ENCODE results near the gene ARL5A. TPM values are rescaled to one million over a fixed set of nuclear protein-coding genes. Genes with fewer than 3 reads are reported as not detected.
"Not testable (repeated sequence)": the region's sequence is repeated elsewhere in the genome, so short reads cannot be mapped to it uniquely, and the experiment has no call there.

The ARL5A gene, protein sequence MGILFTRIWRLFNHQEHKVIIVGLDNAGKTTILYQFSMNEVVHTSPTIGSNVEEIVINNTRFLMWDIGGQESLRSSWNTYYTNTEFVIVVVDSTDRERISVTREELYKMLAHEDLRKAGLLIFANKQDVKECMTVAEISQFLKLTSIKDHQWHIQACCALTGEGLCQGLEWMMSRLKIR
- total RNA-seq: 68.6 and 79.0 TPM in 2 replicates
- long read RNA-seq, full-length matches to known transcripts: 28 of 37 reads
- long read RNA-seq, partial matches to known transcripts: 2 of 37 reads
- long read RNA-seq, other reads (novel, unspliced or antisense): 7 of 37 reads

DNA sequence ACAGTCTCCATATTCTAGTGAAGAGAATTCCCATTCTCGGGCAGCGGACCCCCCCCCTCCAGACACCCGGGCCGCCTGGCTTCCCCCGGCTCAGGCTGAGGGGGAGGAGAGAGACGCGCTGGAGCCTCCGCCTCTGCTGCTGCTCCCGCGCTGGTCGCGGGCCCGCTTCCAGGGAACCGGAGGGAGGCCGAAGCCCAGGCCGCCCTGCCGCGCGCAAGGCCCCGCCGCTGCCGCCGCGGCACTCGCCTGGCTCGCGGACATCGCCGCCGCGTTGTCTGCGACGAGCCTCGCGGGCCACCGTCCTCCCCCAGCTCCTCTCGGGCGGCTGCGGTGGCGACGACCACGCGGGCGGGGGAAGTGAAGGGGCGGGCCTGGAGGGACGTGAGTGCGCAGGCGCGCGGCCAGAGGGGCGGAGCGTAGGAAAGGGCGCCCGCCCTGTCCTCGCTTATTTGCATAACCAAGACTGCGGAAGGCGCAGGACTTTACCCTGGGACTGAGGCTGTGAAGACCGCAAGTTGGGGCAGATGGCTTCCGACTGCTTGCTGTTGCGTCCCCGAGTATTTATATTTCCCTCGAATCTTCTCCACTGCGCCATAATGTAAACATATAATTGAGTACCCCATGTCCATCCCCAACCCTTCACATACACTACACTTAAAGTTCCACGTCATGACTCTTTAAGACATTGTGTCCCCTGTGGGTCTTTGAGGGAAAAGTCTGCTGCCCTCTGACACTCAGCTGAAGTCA, at the start of gene ARL5A:
ARL5A (minus strand) TSS at position 279 of the 747 bp plus-strand sequence; CDS start at position 34, 245 bp downstream.
- peak; percentile 91 for DNase-seq (ENCODE audit: low spot score, unreplicated experiment)
- Mint-ChIP-seq H3K4me1 (ENCODE audit: low read depth) (peaks cover 36% of the 10 kb centered on the region), H3K4me3 (ENCODE audit: low read depth) (peak within 1 kb of the TSS; percentile 98), H3K27me3 (no peaks in the 10 kb centered on the region), H3K27ac (peak within 1 kb of the TSS; percentile 99), H3K9me3 (ENCODE audit: low read depth) (no peaks in the 10 kb centered on the region), H3K36me3 (ENCODE audit: insufficient read depth) (no peaks in the 10 kb centered on the region)
- TF ChIP-seq, protein P1, sequence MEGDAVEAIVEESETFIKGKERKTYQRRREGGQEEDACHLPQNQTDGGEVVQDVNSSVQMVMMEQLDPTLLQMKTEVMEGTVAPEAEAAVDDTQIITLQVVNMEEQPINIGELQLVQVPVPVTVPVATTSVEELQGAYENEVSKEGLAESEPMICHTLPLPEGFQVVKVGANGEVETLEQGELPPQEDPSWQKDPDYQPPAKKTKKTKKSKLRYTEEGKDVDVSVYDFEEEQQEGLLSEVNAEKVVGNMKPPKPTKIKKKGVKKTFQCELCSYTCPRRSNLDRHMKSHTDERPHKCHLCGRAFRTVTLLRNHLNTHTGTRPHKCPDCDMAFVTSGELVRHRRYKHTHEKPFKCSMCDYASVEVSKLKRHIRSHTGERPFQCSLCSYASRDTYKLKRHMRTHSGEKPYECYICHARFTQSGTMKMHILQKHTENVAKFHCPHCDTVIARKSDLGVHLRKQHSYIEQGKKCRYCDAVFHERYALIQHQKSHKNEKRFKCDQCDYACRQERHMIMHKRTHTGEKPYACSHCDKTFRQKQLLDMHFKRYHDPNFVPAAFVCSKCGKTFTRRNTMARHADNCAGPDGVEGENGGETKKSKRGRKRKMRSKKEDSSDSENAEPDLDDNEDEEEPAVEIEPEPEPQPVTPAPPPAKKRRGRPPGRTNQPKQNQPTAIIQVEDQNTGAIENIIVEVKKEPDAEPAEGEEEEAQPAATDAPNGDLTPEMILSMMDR (IDR thresholded peaks at IDR 0.05; ENCODE audit: unreplicated experiment): no peak

DNA sequence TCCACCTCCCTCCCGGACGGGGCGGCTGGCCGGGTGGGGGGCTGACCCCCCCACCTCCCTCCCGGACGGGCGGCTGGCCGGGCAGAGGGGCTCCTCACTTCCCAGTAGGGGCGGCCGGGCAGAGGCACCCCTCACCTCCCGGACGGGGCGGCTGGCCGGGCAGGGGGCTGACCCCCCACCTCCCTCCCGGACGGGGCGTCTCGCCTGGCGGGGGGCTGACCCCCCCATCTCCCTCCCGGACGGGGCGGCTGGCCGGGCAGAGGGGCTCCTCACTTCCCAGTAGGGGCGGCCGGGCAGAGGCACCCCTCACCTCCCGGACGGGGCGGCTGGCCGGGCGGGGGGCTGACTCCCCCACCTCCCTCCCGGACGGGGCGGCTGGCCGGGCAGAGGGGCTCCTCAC, 47.4 kb upstream of the ARL5A start:
- H3K27me3 Mint-ChIP-seq; DNase-seq (ENCODE audit: low spot score, unreplicated experiment): not testable (repeated sequence)

DNA sequence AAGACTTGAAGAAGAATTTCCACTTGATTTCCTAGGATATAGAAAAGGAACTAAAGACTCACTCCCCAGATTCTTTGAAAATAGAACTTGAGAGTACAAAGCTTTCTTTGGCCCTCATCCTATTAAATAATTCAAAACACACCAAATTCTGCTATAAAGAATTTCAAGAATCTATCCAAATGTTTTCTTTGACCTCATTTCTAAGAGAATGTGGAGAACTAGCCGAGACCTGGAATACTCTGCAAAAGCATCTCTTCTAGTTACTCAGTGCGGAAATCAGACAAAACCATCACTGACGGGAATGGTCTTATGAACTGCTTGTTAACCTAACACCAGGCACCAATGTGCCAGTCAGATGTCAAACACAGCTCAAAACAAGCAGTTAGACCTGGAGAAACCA, 44.2 kb upstream of the ARL5A start:
- Mint-ChIP-seq H3K4me3 (ENCODE audit: low read depth) (no peak overlapping the region), H3K9me3 (ENCODE audit: low read depth) (no peaks in the 10 kb centered on the region), H3K4me1 (ENCODE audit: low read depth) (peaks cover 3% of the 10 kb centered on the region), H3K27ac (no peak overlapping the region), H3K36me3 (ENCODE audit: insufficient read depth) (peaks cover 2% of the 10 kb centered on the region), H3K27me3 (no peaks in the 10 kb centered on the region)
- TF ChIP-seq, protein P1 (IDR thresholded peaks at IDR 0.05; ENCODE audit: unreplicated experiment): no peak
- no peak for DNase-seq (ENCODE audit: low spot score, unreplicated experiment)

More for the DNA sequence above, 47.4 kb upstream of the ARL5A start:
- H3K4me3 Mint-ChIP-seq (ENCODE audit: low read depth); H3K27ac Mint-ChIP-seq; H3K4me1 Mint-ChIP-seq (ENCODE audit: low read depth); H3K36me3 Mint-ChIP-seq (ENCODE audit: insufficient read depth); H3K9me3 Mint-ChIP-seq (ENCODE audit: low read depth): not testable (repeated sequence)

DNA sequence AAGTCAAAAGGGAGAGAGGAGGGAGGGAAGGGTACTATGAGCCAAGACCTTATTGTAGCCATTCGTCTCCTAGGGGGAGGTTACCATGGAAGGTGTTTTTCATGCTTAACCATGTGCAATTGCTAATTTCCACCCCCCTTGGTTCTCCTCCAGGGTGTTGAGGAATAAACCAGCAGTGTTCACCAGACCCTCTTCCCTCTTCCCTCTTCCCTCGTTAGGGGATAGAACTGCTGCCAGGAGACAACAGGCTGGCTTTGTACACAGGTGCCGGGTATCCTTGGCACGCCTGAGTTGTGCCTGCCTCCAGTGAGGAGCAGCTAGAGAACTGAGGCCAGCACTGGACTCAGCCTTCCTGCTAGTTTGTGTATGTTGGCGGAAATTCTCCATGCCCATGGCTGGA, 41.1 kb upstream of the ARL5A start:
- no peaks in the 10 kb centered on the region for H3K4me1 Mint-ChIP-seq (ENCODE audit: low read depth)
- H3K36me3 Mint-ChIP-seq (ENCODE audit: insufficient read depth): no peaks in the 10 kb centered on the region
- no peaks in the 10 kb centered on the region for H3K27me3 Mint-ChIP-seq
- no peak overlapping the region for H3K4me3 Mint-ChIP-seq (ENCODE audit: low read depth)
- DNase-seq (ENCODE audit: low spot score, unreplicated experiment): no peak
- H3K9me3 Mint-ChIP-seq (ENCODE audit: low read depth): no peaks in the 10 kb centered on the region
- TF ChIP-seq, protein P1 (IDR thresholded peaks at IDR 0.05; ENCODE audit: unreplicated experiment): no peak
- H3K27ac Mint-ChIP-seq: no peak overlapping the region

DNA sequence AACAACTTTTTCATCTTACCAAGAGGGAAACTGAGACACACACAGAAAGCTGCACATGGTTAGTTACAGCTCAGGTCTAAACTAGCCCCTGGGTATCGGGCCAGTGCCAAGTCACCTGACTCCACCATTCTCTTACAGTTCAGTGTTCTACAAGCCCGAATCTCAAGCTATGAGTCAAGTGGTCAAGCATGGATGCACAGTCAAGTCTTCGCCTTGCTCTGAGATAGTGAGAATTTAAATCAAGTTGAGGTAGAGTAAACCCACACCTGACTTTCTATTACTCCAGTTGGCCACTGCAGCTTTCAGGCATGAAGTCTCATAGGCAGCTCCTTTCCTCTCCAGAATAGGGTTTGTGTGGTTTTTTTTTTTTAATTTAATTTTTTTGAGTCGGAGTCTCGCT, 34.5 kb upstream of the ARL5A start:
- Mint-ChIP-seq H3K9me3 (ENCODE audit: low read depth) (no peaks in the 10 kb centered on the region), H3K36me3 (ENCODE audit: insufficient read depth) (no peaks in the 10 kb centered on the region), H3K27ac (no peak overlapping the region), H3K4me3 (ENCODE audit: low read depth) (no peak overlapping the region), H3K27me3 (no peaks in the 10 kb centered on the region), H3K4me1 (ENCODE audit: low read depth) (no peaks in the 10 kb centered on the region)
- TF ChIP-seq, protein P1 (IDR thresholded peaks at IDR 0.05; ENCODE audit: unreplicated experiment): no peak
- DNase-seq (ENCODE audit: low spot score, unreplicated experiment): no peak

Data from progenitor cell of endocrine pancreas (in vitro differentiated cells).